Fibroblast of villous mesenchyme (primary cell): ENCODE results near the gene ADAM11. TPM values are rescaled to one million over a fixed set of nuclear protein-coding genes. Genes with fewer than 3 reads are reported as not detected.
A peak's percentile ranks its signal among the peaks of the same experiment; 100 is the strongest.
"Not testable (repeated sequence)": the region's sequence is repeated elsewhere in the genome, so short reads cannot be mapped to it uniquely, and the experiment has no call there.

ENCODE experiments used
- DNase-seq: peaks from one replicate; pipeline ENCODE4 v3.0.0-alpha.2; 2010; ENCODE audit warnings: low read depth
- H3K4me3 ChIP-seq: 2 replicates; pipeline ENCODE4 v1.5.1; 2011; ENCODE audit warnings: low read depth, mild to moderate bottlenecking, low read length
- CTCF ChIP-seq: IDR thresholded peaks from 2 replicates; pipeline ENCODE4 v1.5.1; 2012; ENCODE audit warnings: low read depth, mild to moderate bottlenecking, low read length; ENCODE audit not compliant: insufficient read depth
- total RNA-seq: library from RNA; depleted of rRNA; stranded (reverse); fragments of >200 nt; gene quantifications from 2 replicates; pipeline ENCODE4 v1.2.3, GENCODE V29; 2012

ADAM11 gene
- total RNA-seq, 1 donor, result 0.43 TPM

- DNase-seq, result peak; percentile 67
- H3K4me3 ChIP-seq, result no peak overlapping the region
- no peak for TF ChIP-seq CTCF
Measured at GRCh38 chr17:44797802-44798201, 39.0 kb downstream of the ADAM11 start.

- no peak for TF ChIP-seq CTCF
- no peak for DNase-seq
- H3K4me3 ChIP-seq, result no peak overlapping the region
Measured at GRCh38 chr17:44798356-44798755, 39.6 kb downstream of the ADAM11 start.

- no peak for TF ChIP-seq CTCF
- no peak for DNase-seq
- no peak overlapping the region for H3K4me3 ChIP-seq
Measured at GRCh38 chr17:44801880-44802279, 43.1 kb downstream of the ADAM11 start.

GRCh38 chr17:44804302-44805089, 45.7 kb downstream of the ADAM11 start:
- no peak overlapping the region for H3K4me3 ChIP-seq
- peak; percentile 91 for DNase-seq
- no peak for TF ChIP-seq CTCF

- TF ChIP-seq CTCF, result no peak
- H3K4me3 ChIP-seq, result no peak overlapping the region
- DNase-seq, result no peak
Measured at GRCh38 chr17:44807093-44807816, 48.5 kb downstream of the ADAM11 start.

- no peak overlapping the region for H3K4me3 ChIP-seq
- TF ChIP-seq CTCF, result no peak
- peak; percentile 60 for DNase-seq
Measured at GRCh38 chr17:44807817-44808155, 49.0 kb downstream of the ADAM11 start.

- DNase-seq, result no peak
- no peak overlapping the region for H3K4me3 ChIP-seq
- TF ChIP-seq CTCF, result no peak
Measured at GRCh38 chr17:44808156-44808555, 49.4 kb downstream of the ADAM11 start.

GRCh38 chr17:44808656-44809388, 50.0 kb downstream of the ADAM11 start:
- not testable (repeated sequence) for H3K4me3 ChIP-seq, DNase-seq
